Fibroblast of lung (primary cell): ENCODE results near the gene KCNA3. TPM values are rescaled to one million over a fixed set of nuclear protein-coding genes. Genes with fewer than 3 reads are reported as not detected.

Experiments
- DNase-seq, 2 donors: peaks; one replicate each; pipeline versions ENCODE4 v3.0.0 to v3.0.0-alpha.2; 2010; ENCODE audit warnings: low read depth in 2 of 2
- H2AFZ ChIP-seq: 2 replicates; pipeline ENCODE4 v1.5.1; 2012; ENCODE audit warnings: low read length, control low read depth, inconsistent platforms
- H3K27ac ChIP-seq: 2 replicates; pipeline ENCODE4 v1.5.1; 2011; ENCODE audit warnings: low read length, control low read depth; ENCODE audit not compliant: insufficient read depth
- H3K27me3 ChIP-seq: 2 replicates; pipeline ENCODE4 v1.5.1; 2011; ENCODE audit warnings: mild to moderate bottlenecking, low read length; ENCODE audit not compliant: control insufficient read depth, insufficient read depth
- H3K36me3 ChIP-seq: 2 replicates; pipeline ENCODE4 v1.5.1; 2011; ENCODE audit warnings: low read length; ENCODE audit not compliant: control insufficient read depth, insufficient read depth
- H3K4me1 ChIP-seq: 2 replicates; pipeline ENCODE4 v1.5.1; 2011; ENCODE audit warnings: low read length; ENCODE audit not compliant: control insufficient read depth, insufficient read depth; ENCODE audit errors: extremely low read depth
- H3K4me2 ChIP-seq: 2 replicates; pipeline ENCODE4 v1.5.1; 2011; ENCODE audit warnings: low read length, control low read depth; ENCODE audit not compliant: insufficient read depth; ENCODE audit errors: extremely low read depth
- H3K4me3 ChIP-seq, 4 experiments: fragments of 200-600 bp in 1 of 4; sonication (generic) in 1 of 4; replicated peaks in 1 of 4; 2 replicates each; pipeline ENCODE4 v1.5.1; 2011 to 2016; ENCODE audit warnings: low read length in 4 of 4, low read depth in 3 of 4, mild to moderate bottlenecking in 3 of 4, control low read depth in 2 of 4, inconsistent platforms in 1 of 4, mixed read lengths in 1 of 4; ENCODE audit not compliant: insufficient read depth in 1 of 4; ENCODE audit errors: control extremely low read depth in 1 of 4
- H3K79me2 ChIP-seq: 2 replicates; pipeline ENCODE4 v1.5.1; 2012; ENCODE audit warnings: mild to moderate bottlenecking, low read length, inconsistent platforms; ENCODE audit not compliant: control insufficient read depth, insufficient read depth
- H3K9ac ChIP-seq: 2 replicates; pipeline ENCODE4 v1.5.1; 2011; ENCODE audit warnings: mild to moderate bottlenecking, low read length, control low read depth; ENCODE audit not compliant: insufficient read depth
- H3K9me3 ChIP-seq: 2 replicates; pipeline ENCODE4 v1.5.1; 2012; ENCODE audit warnings: low read depth, low read length; ENCODE audit not compliant: control insufficient read depth, insufficient read depth
- H4K20me1 ChIP-seq: 2 replicates; pipeline ENCODE4 v1.5.1; 2011; ENCODE audit warnings: low read length; ENCODE audit not compliant: control insufficient read depth, insufficient read depth; ENCODE audit errors: extremely low read depth
- EZH2 ChIP-seq: IDR thresholded peaks from 2 replicates; pipeline ENCODE4 v1.5.1; 2012; ENCODE audit warnings: low read length, control low read depth, mild to moderate bottlenecking; ENCODE audit errors: missing control alignments
- polyA plus RNA-seq, 2 donors: library from polyadenylated mRNA; depleted of rRNA in 1 of 2; stranded (reverse) in 1 of 2; unstranded in 1 of 2; fragments of >200 nt; gene quantifications; 2 replicates each; pipeline ENCODE4 v1.2.1, GENCODE V29; 2011 to 2012; ENCODE audit warnings: missing spikeins in 1 of 2
- total RNA-seq: library from RNA; depleted of rRNA; stranded (reverse); fragments of >200 nt; gene quantifications from 2 replicates; pipeline ENCODE4 v1.2.1, GENCODE V29; 2014
- TF ChIP-seq, protein P1 (sequence below), 2 donors: IDR thresholded peaks in 1 of 2; conservative IDR thresholded peaks in 1 of 2; 1 replicate in 1 of 2; 2 replicates in 1 of 2; pipeline ENCODE4 v1.5.1; 2011 to 2012; ENCODE audit warnings: low read length in 2 of 2, control low read depth in 1 of 2, inconsistent platforms in 1 of 2, low read depth in 1 of 2, mild to moderate bottlenecking in 1 of 2

KCNA3 gene
- total and polyA plus RNA-seq, 2 donors (not counting 1 experiment from before 2014, with no cell fraction given) = 2.7 to 5.6 TPM

- no peak overlapping the region for H2AFZ ChIP-seq
- H4K20me1 ChIP-seq = no peaks in the 10 kb centered on the region
- H3K79me2 ChIP-seq = no peaks in the 10 kb centered on the region
- no peaks in the 10 kb centered on the region for H3K9me3 ChIP-seq
- no peak overlapping the region for H3K4me2 ChIP-seq
- no peak overlapping the region for H3K9ac ChIP-seq
- no peaks in the 10 kb centered on the region for H3K27me3 ChIP-seq
- H3K27ac ChIP-seq = no peak overlapping the region
- DNase-seq = peak; percentile 8 to 57
- no peak overlapping the region for H3K4me3 ChIP-seq
- TF ChIP-seq EZH2 = no peak
- TF ChIP-seq, protein P1, sequence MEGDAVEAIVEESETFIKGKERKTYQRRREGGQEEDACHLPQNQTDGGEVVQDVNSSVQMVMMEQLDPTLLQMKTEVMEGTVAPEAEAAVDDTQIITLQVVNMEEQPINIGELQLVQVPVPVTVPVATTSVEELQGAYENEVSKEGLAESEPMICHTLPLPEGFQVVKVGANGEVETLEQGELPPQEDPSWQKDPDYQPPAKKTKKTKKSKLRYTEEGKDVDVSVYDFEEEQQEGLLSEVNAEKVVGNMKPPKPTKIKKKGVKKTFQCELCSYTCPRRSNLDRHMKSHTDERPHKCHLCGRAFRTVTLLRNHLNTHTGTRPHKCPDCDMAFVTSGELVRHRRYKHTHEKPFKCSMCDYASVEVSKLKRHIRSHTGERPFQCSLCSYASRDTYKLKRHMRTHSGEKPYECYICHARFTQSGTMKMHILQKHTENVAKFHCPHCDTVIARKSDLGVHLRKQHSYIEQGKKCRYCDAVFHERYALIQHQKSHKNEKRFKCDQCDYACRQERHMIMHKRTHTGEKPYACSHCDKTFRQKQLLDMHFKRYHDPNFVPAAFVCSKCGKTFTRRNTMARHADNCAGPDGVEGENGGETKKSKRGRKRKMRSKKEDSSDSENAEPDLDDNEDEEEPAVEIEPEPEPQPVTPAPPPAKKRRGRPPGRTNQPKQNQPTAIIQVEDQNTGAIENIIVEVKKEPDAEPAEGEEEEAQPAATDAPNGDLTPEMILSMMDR (conservative IDR thresholded peaks at IDR 0.05 in 1 of 2, IDR thresholded peaks at IDR 0.05 in 1 of 2; ENCODE audit: low read depth in 1 of 2, low read length in 2 of 2) = no peak
- H3K36me3 ChIP-seq = no peaks in the 10 kb centered on the region
- no peaks in the 10 kb centered on the region for H3K4me1 ChIP-seq
Observed at GRCh38 chr1:110687250-110687649, 12.5 kb upstream of the KCNA3 start.

DNA sequence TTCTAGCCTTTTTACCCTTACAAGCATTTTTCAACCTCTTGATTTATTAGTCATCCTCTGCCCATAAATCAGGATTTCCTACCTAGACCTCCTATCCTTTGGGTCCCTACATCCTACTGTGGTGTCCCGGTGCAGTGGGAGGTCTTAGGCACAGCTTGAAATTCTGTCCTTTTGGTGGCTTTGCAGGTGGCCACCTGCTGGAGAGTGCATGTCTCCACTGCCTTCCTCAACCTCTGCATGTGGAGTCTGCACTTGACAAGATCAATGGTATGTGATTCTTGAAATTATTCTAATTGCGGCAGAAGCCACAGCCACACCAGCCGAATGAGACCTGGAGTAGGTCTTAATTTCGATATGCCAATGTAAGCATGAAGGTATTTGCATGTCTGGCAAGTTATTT lies 11.4 kb upstream of the KCNA3 start:
- H3K9me3 ChIP-seq = no peaks in the 10 kb centered on the region
- H3K4me2 ChIP-seq = no peak overlapping the region
- H3K27ac ChIP-seq = no peak overlapping the region
- H2AFZ ChIP-seq = no peak overlapping the region
- no peaks in the 10 kb centered on the region for H3K36me3 ChIP-seq
- H3K79me2 ChIP-seq = no peaks in the 10 kb centered on the region
- H3K4me3 ChIP-seq = no peak overlapping the region
- no peak overlapping the region for H3K9ac ChIP-seq
- H4K20me1 ChIP-seq = no peaks in the 10 kb centered on the region
- no peaks in the 10 kb centered on the region for H3K4me1 ChIP-seq
- DNase-seq = no peak
- H3K27me3 ChIP-seq = no peaks in the 10 kb centered on the region
- TF ChIP-seq, protein P1 (conservative IDR thresholded peaks at IDR 0.05 in 1 of 2, IDR thresholded peaks at IDR 0.05 in 1 of 2; ENCODE audit: low read depth in 1 of 2, low read length in 2 of 2) = no peak
- no peak for TF ChIP-seq EZH2

DNA sequence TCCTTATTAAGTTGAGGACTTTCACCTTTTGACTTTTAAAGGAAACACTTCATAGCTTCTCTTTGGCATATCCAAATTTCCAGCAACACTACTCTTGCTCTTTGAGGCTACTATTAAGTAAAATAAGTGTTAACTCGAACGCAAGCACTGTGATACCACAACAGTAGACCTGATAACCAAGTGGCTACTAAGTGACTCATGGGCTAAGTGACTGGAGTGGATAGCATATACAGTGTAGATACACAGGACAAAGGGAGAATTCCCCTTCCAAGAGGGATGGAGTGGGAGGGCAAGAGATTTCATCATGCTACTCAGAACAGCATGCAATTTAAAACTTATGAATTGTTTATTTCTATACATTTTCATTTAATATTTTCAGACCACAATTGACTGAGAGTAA lies 9.8 kb upstream of the KCNA3 start:
- H3K79me2 ChIP-seq = no peaks in the 10 kb centered on the region
- H2AFZ ChIP-seq = no peak overlapping the region
- no peaks in the 10 kb centered on the region for H4K20me1 ChIP-seq
- H3K36me3 ChIP-seq = no peaks in the 10 kb centered on the region
- no peaks in the 10 kb centered on the region for H3K27me3 ChIP-seq
- H3K4me2 ChIP-seq = no peak overlapping the region
- H3K4me3 ChIP-seq = no peak overlapping the region
- no peak overlapping the region for H3K27ac ChIP-seq
- TF ChIP-seq, protein P1 (conservative IDR thresholded peaks at IDR 0.05 in 1 of 2, IDR thresholded peaks at IDR 0.05 in 1 of 2; ENCODE audit: low read depth in 1 of 2, low read length in 2 of 2) = no peak
- no peak for TF ChIP-seq EZH2
- DNase-seq = no peak
- H3K4me1 ChIP-seq = no peaks in the 10 kb centered on the region
- no peaks in the 10 kb centered on the region for H3K9me3 ChIP-seq
- no peak overlapping the region for H3K9ac ChIP-seq
